HG03159 (cell line): Measurements from ENCODE around the gene GON4L.
A peak's percentile ranks its signal among the peaks of the same experiment; 100 is the strongest.
"Not testable (repeated sequence)": the region's sequence is repeated elsewhere in the genome, so short reads cannot be mapped to it uniquely, and the experiment has no call there.

Experiments
- ATAC-seq: cut with Tn5 transposase; IDR thresholded peaks from one replicate; pipeline ENCODE4 v1.9.1; 2021; ENCODE audit warnings: mild to moderate bottlenecking, moderate library complexity; ENCODE audit not compliant: unreplicated experiment

Gene GON4L

DNA sequence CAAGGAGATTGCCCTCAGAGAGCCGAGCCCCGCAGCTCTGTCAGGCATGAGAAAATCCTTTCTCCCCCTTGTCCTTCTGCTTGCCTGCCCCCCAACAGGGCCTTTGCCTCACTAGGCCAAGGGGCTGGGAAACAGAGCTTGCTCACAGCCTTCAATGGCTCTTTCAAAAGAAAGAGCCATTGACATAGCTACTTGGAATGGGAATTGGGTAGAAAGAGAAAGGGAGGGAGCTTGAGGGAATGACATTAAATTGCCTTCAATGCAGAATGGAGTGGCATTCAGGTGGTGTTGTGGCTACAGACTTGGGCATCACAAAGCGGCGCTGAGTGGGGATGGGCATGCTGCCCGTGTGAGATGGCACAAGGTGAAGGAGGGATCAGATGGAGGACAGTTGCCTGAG lies 15.5 kb upstream of the GON4L start:
- ATAC-seq, result no peak

DNA sequence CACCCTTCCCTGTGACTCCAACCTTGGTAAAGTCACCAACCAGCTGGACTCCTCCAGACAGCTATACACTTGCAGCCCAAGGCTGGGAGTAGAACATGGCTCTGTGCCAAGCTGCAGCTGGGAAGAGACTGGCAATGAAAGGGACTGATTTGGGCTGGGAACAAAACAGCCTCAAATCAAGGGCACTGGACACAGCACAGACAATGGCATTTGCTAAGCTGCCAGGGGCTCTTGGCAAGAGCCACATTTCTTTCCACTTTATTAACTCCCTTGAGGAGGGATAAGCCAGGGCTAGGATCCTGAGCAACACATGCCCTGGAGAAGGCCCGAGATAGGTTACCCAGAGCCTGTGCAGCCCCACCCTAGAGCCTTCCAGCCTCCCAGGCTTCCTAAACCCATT lies 14.4 kb upstream of the GON4L start:
- no peak for ATAC-seq

DNA sequence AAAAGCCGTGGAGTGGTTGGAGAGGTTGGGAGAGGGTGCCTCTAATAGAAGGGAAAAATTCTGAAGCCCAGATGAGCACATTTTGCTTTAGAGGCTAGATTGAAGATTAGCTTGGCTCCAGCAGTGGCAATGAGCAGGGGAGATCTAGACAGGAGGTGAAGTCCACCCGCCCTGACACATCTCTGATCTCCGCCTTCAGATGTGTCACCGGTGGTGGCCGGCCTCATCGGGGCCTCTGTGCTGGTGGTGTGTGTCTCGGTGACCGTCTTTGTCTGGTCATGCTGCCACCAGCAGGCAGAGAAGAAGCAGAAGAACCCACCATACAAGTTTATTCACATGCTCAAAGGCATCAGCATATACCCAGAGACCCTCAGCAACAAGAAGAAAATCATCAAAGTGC lies 10.8 kb upstream of the GON4L start:
- ATAC-seq, result no peak

DNA sequence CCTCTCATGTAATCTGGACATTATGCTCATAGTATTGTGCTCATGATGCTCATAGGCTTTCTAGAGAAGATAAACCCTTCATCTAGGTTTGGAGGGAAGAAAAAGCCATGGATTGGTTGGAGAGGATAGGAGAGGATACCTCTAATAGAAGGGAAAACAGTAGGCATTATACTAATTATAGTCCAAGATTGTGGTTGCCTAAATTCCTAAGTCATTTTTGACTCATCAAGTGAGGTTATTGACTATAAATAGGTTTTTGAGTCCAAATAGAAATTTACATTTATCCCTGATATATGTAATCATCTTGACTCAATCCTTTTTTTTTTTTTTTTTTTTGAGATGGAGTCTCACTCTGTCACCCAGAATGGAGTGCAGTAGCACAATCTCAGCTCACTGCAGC lies 7.4 kb upstream of the GON4L start:
- ATAC-seq, result no peak

DNA sequence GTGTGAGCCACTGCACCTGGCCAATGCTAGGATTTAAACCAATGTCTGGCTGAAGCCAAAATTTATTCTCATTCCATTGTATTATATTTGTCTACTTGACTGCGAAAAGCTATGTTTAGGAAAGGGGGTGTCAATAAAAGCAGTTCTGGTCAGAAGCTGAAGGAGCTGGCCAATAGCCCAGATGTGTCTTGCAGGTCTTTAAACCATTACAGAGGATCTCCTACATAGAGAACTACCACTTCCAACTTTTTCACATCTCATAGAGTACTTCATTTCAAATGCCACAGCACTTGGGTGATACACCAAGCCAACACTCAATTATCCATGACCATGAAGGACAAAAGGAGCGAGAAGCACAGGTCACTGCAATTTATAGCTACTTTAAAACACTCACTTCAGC lies 4.9 kb upstream of the GON4L start:
- ATAC-seq, result no peak

DNA sequence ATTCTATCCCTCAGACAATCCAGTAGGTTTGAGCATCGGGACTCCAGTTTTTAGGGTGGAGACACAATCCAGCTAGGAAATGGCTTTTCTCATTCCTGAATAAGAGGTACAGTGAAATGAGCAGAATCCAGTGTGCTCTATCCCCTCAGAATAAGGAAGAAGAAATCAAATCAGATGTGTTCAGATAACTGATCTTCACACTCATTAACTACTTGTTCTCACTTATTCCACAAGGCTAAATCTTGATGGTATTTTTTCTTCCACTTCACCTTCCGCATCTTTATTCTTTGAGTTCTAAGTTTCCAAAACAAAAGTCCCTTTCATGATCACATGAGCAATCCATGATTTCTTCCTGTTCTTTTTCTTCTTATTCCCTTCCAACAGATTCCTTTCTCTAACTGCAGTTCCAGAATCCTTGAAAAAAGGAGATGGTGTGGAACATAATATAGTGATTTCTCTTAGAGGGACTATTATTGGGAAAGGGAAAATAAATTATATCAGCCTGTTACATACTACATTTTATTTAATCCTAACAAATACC lies 4.0 kb upstream of the GON4L start:
- ATAC-seq, result no peak

DNA sequence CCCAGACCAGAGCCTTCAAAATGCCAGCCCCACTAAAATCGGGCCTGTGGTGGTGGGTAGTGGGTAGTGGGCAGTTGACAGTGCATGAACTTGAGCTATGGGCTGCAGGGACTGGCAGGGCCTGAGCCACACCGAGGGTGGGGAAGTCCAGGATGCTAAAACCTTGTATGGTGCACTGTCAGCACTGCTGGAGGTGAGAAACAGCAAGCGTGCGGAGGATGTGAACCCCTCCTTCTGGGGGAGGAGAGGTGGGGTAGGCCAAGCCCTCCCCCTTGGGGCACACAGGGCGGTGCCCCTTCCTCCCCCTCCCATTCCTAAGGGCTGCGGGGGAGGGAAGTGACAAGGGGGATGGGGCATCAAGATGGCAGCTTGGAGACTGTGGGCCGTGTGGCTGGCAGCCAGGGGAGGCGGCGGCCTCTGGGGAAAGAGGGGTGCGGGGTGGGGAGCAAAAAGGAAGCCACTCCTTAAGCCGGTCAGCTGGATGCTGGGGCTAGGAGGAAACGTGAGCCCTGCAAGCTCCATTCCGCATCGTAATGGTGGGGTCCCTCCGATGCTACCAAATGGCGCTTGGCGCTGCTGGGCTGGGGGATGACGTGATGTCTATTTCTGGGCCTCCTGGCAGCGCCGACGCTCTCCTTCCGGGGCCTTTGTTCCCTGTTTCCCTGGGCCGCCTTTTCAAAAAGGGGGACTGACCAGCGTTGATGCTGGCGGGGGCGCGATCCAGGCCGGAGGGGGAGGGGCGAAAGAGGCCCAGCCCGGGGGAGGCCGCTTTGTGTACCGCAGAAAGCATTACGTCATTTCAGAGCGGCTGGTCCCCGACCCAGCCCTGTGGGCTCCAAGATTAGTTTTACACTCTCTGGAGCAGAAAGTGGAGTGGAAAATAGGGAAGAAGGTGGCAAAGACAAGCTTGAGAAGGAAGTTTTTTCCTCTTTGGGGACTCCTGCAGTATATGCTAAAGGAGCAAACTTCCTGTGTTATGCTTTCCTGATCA lies 3.2 kb upstream of the GON4L start:
- ATAC-seq, result no peak

DNA sequence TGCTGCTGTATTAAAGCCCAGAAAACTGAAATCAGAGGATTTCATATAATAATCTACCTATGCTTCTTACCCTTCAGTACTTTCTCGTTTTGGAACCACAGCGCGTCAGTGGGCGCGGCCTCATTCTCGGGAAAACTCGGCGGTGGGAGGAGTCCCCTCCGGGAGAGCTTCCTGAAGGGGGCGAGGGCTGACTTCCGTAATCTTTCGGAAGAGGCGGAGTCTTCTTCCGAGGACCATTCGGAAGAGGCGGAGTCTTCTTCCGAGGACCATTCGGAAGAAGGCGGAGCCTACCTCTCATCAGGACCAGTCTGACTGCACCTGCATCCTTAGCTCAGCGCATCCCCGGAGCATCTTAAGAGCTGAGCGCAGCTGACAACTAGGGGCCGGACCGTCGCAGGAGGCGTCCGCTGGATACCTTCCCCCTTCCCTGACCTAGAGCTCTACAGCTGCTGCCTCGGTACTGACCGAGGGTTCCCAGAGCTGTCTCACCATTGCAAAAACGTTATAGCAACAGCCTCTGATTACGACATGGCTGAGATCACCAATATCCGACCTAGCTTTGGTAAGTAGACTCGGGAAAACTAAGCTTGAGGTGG lies 2.3 kb upstream of the GON4L start, which contains the start of gene SYT11:
TSS of gene SYT11 (plus strand) at position 334 of the 596 bp plus-strand sequence. CDS start at position 529, 195 bp downstream.
- peak; percentile 58 for ATAC-seq

- ATAC-seq, result peak; percentile 19
Observed at GRCh38 chr1:155858800-155859233, 1.8 kb upstream of the GON4L start.

- no peak for ATAC-seq
Observed at GRCh38 chr1:155856257-155856974, 598 bp downstream of the GON4L start.

- ATAC-seq, result no peak
Observed at GRCh38 chr1:155850345-155850744, 6.7 kb downstream of the GON4L start.

DNA sequence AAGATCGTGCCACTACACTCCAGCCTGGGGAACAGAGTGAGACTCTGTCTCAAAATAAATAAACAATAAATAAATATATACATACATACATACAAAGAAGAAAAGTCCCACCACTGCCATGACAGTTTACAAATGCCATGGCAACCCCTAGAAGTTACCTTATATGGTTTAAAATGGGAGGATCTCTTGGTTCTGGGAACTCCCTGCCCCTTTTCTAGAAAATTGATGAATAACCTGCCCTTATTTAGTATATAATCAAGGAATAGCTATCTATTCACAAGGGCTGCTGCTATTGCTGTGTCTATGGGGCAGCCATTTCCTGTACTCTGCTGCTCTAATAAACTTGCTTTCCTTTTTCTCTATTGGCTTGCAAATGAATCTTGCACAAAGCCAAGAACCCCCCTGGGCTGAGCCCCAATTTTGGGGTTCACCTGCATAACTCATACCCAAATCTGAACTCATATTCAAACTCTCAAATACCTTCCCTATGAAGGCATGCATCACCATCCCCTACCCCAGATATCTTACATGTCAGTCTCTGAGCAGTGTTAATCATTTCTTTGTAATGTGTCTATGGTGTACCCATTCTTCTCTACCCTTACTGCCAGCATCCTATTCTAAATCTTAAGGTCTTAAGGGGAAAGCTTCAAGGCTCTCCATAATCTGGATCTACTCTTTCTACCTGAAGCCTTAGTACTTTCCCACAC lies 9.0 kb downstream of the GON4L start:
- no peak for ATAC-seq

DNA sequence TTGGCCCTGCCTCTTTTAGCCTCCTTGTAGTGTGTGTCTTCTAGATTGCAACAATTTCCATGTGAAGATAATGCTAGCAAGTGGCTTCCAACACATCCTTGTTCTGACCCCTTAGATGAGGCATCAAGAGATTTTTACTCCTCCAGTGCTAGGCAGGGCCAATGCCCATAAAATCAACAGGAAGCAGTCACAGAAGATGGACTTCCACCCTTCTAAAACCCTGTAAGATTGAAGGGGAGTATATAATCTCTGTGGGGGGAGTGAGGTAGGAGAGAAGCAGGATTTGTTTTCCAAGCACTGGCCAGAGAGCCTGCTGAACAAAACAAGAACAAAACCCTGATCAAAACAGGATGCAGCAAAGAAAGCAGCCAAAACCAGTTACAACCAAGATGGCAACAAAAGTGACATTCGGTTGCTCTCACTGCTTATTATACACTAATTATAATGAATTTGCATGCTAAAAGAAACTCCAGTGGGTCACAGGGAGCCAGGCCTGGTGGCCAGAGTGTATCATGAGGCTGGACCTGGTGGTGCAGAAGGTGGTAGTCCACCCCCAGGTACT lies 12.1 kb downstream of the GON4L start:
- no peak for ATAC-seq

DNA sequence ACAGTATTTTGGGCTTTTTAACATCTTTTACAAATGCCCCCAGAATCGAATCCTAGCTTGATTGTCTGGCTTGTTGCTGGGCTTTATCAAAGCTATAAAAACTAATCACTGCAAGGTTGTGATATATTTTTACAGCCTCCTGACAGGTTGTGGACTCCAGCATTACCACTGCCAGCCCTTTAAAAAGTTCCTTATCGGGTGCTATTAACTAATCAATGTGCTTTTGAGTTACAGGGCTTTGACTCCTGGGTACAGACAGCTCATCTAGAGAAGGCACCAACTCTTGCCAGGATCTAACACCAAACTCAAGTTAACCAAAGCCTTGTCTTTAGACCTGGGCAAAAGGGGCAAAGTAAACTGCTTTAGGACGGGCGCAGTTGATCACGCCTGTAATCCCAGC lies 16.6 kb downstream of the GON4L start:
- ATAC-seq, result no peak

DNA sequence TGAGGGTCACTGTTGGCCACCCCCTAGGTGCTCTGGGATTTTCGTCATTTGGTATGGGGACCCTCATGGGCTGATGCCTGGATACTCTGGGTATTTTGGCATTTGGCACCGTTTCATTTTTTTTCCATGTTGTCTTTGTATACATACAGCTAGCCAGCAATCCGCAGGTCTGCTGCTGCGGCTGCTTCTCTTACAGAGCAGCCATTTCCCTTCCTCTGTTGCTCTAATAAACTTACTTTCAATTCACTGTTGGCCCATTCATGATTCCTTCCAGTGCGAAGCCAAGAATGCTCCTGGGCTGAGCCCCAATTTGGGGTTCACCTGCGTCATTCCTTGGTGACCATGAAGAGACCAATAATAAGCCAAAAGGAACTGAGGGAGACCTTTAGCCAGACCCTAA lies 21.5 kb downstream of the GON4L start:
- ATAC-seq, result no peak

- ATAC-seq, result not testable (repeated sequence)
Observed at GRCh38 chr1:155834927-155835399, 22.1 kb downstream of the GON4L start.

DNA sequence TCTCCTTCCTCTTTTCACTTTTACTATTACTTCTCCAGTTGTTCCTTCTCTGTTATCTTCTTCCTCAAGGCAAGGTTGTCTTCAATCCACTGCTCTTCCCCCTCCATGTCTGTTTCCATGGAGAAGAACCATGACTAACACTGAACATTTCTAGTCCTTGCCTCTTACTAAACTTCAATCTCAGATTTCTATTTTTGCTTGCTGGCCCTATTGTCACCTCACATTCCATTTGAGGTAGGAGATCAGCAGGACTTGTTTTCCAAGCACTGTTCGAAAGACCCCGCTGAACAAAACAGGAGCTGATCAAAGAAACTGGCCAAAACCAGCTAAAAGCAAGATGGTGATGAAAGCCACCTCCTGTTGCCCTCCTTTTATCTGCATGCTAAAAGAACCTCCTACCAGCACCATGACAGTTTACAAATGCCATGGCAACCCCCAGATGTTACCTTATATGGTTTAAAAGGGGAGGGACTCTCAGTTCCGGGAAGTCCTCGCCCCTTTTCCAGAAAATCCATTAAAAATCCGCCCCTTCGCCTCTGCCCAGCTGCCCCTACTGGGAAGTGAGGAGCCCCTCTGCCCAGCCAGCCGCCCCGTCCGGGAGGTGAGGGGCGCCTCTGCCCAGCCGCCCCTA lies 22.6 kb downstream of the GON4L start:
- ATAC-seq, result no peak

GRCh38 chr1:155833665-155834295 lies 23.2 kb downstream of the GON4L start:
- no peak for ATAC-seq

DNA sequence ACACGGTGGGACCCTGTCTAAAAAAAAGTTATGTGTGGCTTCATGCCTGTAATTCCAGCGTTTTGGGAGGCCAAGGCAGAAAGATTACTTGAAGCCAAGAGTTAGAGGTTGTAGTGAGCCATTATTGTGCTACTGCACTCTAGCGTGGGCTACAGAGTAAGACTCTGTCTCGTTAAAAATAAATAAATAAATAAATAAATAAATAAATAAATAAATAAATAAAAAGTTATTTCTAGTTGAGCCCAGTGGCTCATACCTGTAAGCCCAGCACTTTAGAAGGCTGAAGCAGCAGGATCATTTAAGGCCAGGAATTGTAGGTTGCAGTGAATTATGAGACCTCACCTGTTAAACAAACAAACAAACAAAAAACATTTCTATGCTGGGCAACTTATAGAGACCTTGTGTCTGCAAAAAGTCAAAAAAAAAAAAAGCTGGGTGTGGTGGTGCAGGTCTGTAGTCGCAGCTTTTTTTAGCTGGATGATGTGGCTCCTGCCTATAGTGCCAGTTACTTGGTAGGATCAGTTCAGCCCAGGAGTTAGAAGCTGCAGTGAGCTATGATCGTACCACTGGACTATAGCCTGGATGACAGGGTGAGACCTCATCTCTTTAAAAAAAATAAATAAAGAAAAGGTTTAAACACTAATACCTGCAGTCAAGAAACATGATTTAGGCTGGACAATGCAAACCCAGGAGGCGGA lies 25.6 kb downstream of the GON4L start:
- no peak for ATAC-seq
